Measurements from ENCODE around the gene NPAS3. TPM values are rescaled to one million over a fixed set of nuclear protein-coding genes. Genes with fewer than 3 reads are reported as not detected.

The NPAS3 gene
- total RNA-seq, 1 donor from 2014 or later: 2.4 TPM

DNA sequence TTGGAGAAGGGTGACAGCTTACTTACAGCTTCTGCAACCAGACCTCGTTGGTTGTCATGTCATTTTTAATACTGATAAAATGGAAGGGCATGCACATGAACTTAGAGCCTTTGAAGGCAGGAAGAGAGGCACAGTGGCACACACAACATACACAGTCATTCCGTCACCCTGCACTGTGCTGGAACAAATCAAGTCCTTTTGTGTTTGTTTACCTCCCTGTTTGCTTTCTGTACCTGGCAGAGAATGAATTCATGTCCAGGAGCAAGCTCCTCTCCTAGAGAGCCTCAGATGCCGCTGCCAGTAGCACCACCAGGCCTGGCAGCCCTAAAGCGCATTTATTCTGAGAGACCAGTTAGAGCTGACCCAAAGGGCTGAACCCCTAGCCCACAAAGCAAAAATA, 551.9 kb downstream of the NPAS3 start:
- DNase-seq: no peak
- H3K27me3 Mint-ChIP-seq (ENCODE audit: unreplicated experiment): no peaks in the 10 kb centered on the region
- H3K27ac Mint-ChIP-seq (ENCODE audit: unreplicated experiment): no peak overlapping the region
- peaks cover 9% of the 10 kb centered on the region for H3K4me1 Mint-ChIP-seq (ENCODE audit: low read depth, unreplicated experiment)
- H3K4me3 Mint-ChIP-seq (ENCODE audit: unreplicated experiment): no peak overlapping the region
- peaks cover 4% of the 10 kb centered on the region for H3K9me3 Mint-ChIP-seq (ENCODE audit: unreplicated experiment)
- TF ChIP-seq, protein P1, sequence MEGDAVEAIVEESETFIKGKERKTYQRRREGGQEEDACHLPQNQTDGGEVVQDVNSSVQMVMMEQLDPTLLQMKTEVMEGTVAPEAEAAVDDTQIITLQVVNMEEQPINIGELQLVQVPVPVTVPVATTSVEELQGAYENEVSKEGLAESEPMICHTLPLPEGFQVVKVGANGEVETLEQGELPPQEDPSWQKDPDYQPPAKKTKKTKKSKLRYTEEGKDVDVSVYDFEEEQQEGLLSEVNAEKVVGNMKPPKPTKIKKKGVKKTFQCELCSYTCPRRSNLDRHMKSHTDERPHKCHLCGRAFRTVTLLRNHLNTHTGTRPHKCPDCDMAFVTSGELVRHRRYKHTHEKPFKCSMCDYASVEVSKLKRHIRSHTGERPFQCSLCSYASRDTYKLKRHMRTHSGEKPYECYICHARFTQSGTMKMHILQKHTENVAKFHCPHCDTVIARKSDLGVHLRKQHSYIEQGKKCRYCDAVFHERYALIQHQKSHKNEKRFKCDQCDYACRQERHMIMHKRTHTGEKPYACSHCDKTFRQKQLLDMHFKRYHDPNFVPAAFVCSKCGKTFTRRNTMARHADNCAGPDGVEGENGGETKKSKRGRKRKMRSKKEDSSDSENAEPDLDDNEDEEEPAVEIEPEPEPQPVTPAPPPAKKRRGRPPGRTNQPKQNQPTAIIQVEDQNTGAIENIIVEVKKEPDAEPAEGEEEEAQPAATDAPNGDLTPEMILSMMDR (IDR thresholded peaks at IDR 0.05; ENCODE audit: partially characterized antibody, unreplicated experiment): no peak
- H3K36me3 Mint-ChIP-seq (ENCODE audit: unreplicated experiment): peaks cover 9% of the 10 kb centered on the region

- H3K9me3 Mint-ChIP-seq (ENCODE audit: unreplicated experiment): peaks cover 4% of the 10 kb centered on the region
- no peak for DNase-seq
- TF ChIP-seq, protein P1 (IDR thresholded peaks at IDR 0.05; ENCODE audit: partially characterized antibody, unreplicated experiment): no peak
These were observed 552.4 kb downstream of the NPAS3 start for GRCh38 chr14:33491112-33491511.

GRCh38 chr14:33492491-33492890, 553.8 kb downstream of the NPAS3 start:
- H3K27ac Mint-ChIP-seq (ENCODE audit: unreplicated experiment): no peak overlapping the region
- H3K4me3 Mint-ChIP-seq (ENCODE audit: unreplicated experiment): no peak overlapping the region
- H3K9me3 Mint-ChIP-seq (ENCODE audit: unreplicated experiment): peaks cover 4% of the 10 kb centered on the region
- no peaks in the 10 kb centered on the region for H3K27me3 Mint-ChIP-seq (ENCODE audit: unreplicated experiment)
- DNase-seq: no peak
- TF ChIP-seq, protein P1 (IDR thresholded peaks at IDR 0.05; ENCODE audit: partially characterized antibody, unreplicated experiment): no peak
- peaks cover 9% of the 10 kb centered on the region for H3K36me3 Mint-ChIP-seq (ENCODE audit: unreplicated experiment)
- peaks cover 9% of the 10 kb centered on the region for H3K4me1 Mint-ChIP-seq (ENCODE audit: low read depth, unreplicated experiment)

More at GRCh38 chr14:33491112-33491511, 552.4 kb downstream of the NPAS3 start:
- peaks cover 9% of the 10 kb centered on the region for H3K4me1 Mint-ChIP-seq (ENCODE audit: low read depth, unreplicated experiment)
- H3K27me3 Mint-ChIP-seq (ENCODE audit: unreplicated experiment): no peaks in the 10 kb centered on the region
- no peak overlapping the region for H3K27ac Mint-ChIP-seq (ENCODE audit: unreplicated experiment)
- no peak overlapping the region for H3K4me3 Mint-ChIP-seq (ENCODE audit: unreplicated experiment)
- peaks cover 9% of the 10 kb centered on the region for H3K36me3 Mint-ChIP-seq (ENCODE audit: unreplicated experiment)

DNA sequence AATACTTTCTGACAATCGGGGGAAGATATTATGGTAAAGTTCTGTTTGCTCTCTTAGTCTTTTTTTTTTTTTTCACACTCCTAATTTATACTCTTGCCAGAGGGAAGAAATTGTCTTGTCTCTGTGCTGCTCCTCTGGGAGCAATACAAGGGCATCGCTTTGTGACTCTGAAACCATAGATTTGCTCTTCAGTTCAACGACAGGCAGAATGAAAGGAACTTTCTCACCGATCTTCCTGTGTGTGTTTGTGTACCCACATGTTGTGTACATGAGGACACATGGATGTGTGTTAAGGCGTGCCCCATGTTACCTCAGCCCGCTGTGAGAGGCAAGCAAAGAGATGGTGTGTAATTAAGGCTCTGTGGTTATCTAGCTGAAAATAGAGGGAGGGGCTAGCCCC, 554.6 kb downstream of the NPAS3 start:
- TF ChIP-seq, protein P1 (IDR thresholded peaks at IDR 0.05; ENCODE audit: partially characterized antibody, unreplicated experiment): no peak
- H3K36me3 Mint-ChIP-seq (ENCODE audit: unreplicated experiment): peaks cover 9% of the 10 kb centered on the region
- no peak overlapping the region for H3K4me3 Mint-ChIP-seq (ENCODE audit: unreplicated experiment)
- no peak overlapping the region for H3K27ac Mint-ChIP-seq (ENCODE audit: unreplicated experiment)
- no peak for DNase-seq
- H3K9me3 Mint-ChIP-seq (ENCODE audit: unreplicated experiment): peaks cover 4% of the 10 kb centered on the region
- no peaks in the 10 kb centered on the region for H3K27me3 Mint-ChIP-seq (ENCODE audit: unreplicated experiment)
- H3K4me1 Mint-ChIP-seq (ENCODE audit: low read depth, unreplicated experiment): peaks cover 9% of the 10 kb centered on the region

GRCh38 chr14:33493990-33494389, 555.3 kb downstream of the NPAS3 start:
- DNase-seq: no peak
- peaks cover 4% of the 10 kb centered on the region for H3K9me3 Mint-ChIP-seq (ENCODE audit: unreplicated experiment)
- H3K4me3 Mint-ChIP-seq (ENCODE audit: unreplicated experiment): no peak overlapping the region
- peaks cover 9% of the 10 kb centered on the region for H3K36me3 Mint-ChIP-seq (ENCODE audit: unreplicated experiment)
- TF ChIP-seq, protein P1 (IDR thresholded peaks at IDR 0.05; ENCODE audit: partially characterized antibody, unreplicated experiment): no peak
- H3K27me3 Mint-ChIP-seq (ENCODE audit: unreplicated experiment): no peaks in the 10 kb centered on the region
- peaks cover 9% of the 10 kb centered on the region for H3K4me1 Mint-ChIP-seq (ENCODE audit: low read depth, unreplicated experiment)
- H3K27ac Mint-ChIP-seq (ENCODE audit: unreplicated experiment): no peak overlapping the region

Data from glutamatergic neuron (in vitro differentiated cells).